Panc1 (cell line): ENCODE data around the gene TMEM154.

Source experiments
- CTCF ChIP-seq: fragments of 450-650 bp; IDR thresholded peaks from 2 replicates; pipeline ENCODE4 v1.5.1; 2017; ENCODE audit warnings: mild to moderate bottlenecking
- POLR2AphosphoS5 ChIP-seq: IDR thresholded peaks from 2 replicates; pipeline ENCODE4 v1.6.1; 2012; ENCODE audit warnings: mild to moderate bottlenecking, low read depth, low read length, moderate library complexity
- SIN3A ChIP-seq: IDR thresholded peaks from 2 replicates; pipeline ENCODE4 v1.6.1; 2012; ENCODE audit warnings: low read depth, mild to moderate bottlenecking, low read length, moderate library complexity, borderline replicate concordance; ENCODE audit not compliant: insufficient read depth
- TCF7L2 ChIP-seq: IDR thresholded peaks from 2 replicates; pipeline ENCODE4 v1.6.1; 2011; ENCODE audit warnings: mild to moderate bottlenecking, low read depth, low read length, inconsistent platforms
- TF ChIP-seq, protein P1 (sequence below), 2 experiments: IDR thresholded peaks; 2 replicates each; pipeline ENCODE4 v1.6.1; 2011 to 2012; ENCODE audit warnings: low read depth in 2 of 2, control low read depth in 1 of 2, low read length in 1 of 2, mild to moderate bottlenecking in 1 of 2, moderate library complexity in 1 of 2; ENCODE audit not compliant: insufficient read depth in 1 of 2

- TF ChIP-seq CTCF: no peak
- TF ChIP-seq SIN3A: no peak
- TF ChIP-seq POLR2AphosphoS5: no peak
- TF ChIP-seq, protein P1, sequence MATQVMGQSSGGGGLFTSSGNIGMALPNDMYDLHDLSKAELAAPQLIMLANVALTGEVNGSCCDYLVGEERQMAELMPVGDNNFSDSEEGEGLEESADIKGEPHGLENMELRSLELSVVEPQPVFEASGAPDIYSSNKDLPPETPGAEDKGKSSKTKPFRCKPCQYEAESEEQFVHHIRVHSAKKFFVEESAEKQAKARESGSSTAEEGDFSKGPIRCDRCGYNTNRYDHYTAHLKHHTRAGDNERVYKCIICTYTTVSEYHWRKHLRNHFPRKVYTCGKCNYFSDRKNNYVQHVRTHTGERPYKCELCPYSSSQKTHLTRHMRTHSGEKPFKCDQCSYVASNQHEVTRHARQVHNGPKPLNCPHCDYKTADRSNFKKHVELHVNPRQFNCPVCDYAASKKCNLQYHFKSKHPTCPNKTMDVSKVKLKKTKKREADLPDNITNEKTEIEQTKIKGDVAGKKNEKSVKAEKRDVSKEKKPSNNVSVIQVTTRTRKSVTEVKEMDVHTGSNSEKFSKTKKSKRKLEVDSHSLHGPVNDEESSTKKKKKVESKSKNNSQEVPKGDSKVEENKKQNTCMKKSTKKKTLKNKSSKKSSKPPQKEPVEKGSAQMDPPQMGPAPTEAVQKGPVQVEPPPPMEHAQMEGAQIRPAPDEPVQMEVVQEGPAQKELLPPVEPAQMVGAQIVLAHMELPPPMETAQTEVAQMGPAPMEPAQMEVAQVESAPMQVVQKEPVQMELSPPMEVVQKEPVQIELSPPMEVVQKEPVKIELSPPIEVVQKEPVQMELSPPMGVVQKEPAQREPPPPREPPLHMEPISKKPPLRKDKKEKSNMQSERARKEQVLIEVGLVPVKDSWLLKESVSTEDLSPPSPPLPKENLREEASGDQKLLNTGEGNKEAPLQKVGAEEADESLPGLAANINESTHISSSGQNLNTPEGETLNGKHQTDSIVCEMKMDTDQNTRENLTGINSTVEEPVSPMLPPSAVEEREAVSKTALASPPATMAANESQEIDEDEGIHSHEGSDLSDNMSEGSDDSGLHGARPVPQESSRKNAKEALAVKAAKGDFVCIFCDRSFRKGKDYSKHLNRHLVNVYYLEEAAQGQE (IDR thresholded peaks at IDR 0.05; ENCODE audit: insufficient read depth in 1 of 2, low read depth in 2 of 2, low read length in 1 of 2): no peak
- no peak for TF ChIP-seq TCF7L2
Observed at GRCh38 chr4:152719801-152720556, 40.2 kb upstream of the TMEM154 start.
